SU-DHL-6 (cell line): ENCODE data around the gene CREG2.

Experiments used
- H2AFZ ChIP-seq: fragments of 200-600 bp; sonication (generic); 2 replicates; pipeline ENCODE4 v1.6.1; 2014; ENCODE audit warnings: low read depth, mild to moderate bottlenecking, moderate library complexity, mixed read lengths, antibody characterized with exemption, low read length; ENCODE audit not compliant: severe bottlenecking
- H3F3A ChIP-seq: fragments of 200-600 bp; shearing (Covaris generic); 2 replicates; pipeline ENCODE4 v1.6.0; 2016; ENCODE audit warnings: antibody characterized with exemption, mild to moderate bottlenecking; ENCODE audit not compliant: insufficient read depth
- H3K27ac ChIP-seq: fragments of 200-600 bp; sonication (generic); 2 replicates; pipeline ENCODE4 v1.5.1; 2016; ENCODE audit warnings: low read depth, mild to moderate bottlenecking, low read length, moderate library complexity, mixed read lengths
- H3K27me3 ChIP-seq: fragments of 200-600 bp; sonication (generic), shearing (Covaris generic); 2 replicates; pipeline ENCODE4 v1.6.0; 2014; ENCODE audit warnings: mild to moderate bottlenecking, low read length
- H3K36me3 ChIP-seq: fragments of 200-600 bp; sonication (generic); 2 replicates; pipeline ENCODE4 v1.6.1; 2014; ENCODE audit warnings: mild to moderate bottlenecking, low read length, mixed read lengths
- H3K4me2 ChIP-seq: fragments of 300-600, 200-600 bp; shearing (Covaris generic), sonication (generic); 2 replicates; pipeline ENCODE4 v1.6.0; 2014; ENCODE audit warnings: low read length, low read depth, mild to moderate bottlenecking; ENCODE audit not compliant: poor library complexity, severe bottlenecking
- H3K4me3 ChIP-seq: fragments of 200-600 bp; sonication (generic); 2 replicates; pipeline ENCODE4 v1.5.1; 2014; ENCODE audit warnings: antibody characterized with exemption, low read length, mild to moderate bottlenecking, mixed read lengths; ENCODE audit not compliant: insufficient read depth, poor library complexity, severe bottlenecking
- H3K79me2 ChIP-seq: fragments of 200-600 bp; sonication (generic); 2 replicates; pipeline ENCODE4 v1.6.1; 2014; ENCODE audit warnings: mild to moderate bottlenecking, low read length, moderate library complexity; ENCODE audit not compliant: insufficient read depth
- H3K9ac ChIP-seq: fragments of 200-600 bp; sonication (generic); 2 replicates; pipeline ENCODE4 v1.7.0; 2014; ENCODE audit warnings: mild to moderate bottlenecking, low read length
- H3K9me2 ChIP-seq: fragments of 200-600 bp; sonication (generic); replicated peaks from 2 replicates; pipeline ENCODE4 v1.6.1; 2014; ENCODE audit warnings: low read length; ENCODE audit not compliant: insufficient read depth
- H3K9me3 ChIP-seq: fragments of 200-600 bp; sonication (generic); 2 replicates; pipeline ENCODE4 v1.6.1; 2014; ENCODE audit warnings: low read length, mixed read lengths; ENCODE audit not compliant: insufficient read depth
- H4K20me1 ChIP-seq: fragments of 200-600 bp; sonication (generic); 2 replicates; pipeline ENCODE4 v1.6.1; 2014; ENCODE audit warnings: low read depth, mild to moderate bottlenecking, antibody characterized with exemption, low read length, moderate library complexity, mixed read lengths
- CTCF ChIP-seq: fragments of 200-600 bp; sonication (generic); IDR thresholded peaks from one replicate; pipeline ENCODE4 v1.5.1; 2017; ENCODE audit warnings: antibody characterized with exemption, mild to moderate bottlenecking, low read length, moderate library complexity; ENCODE audit not compliant: insufficient read depth, poor library complexity, severe bottlenecking
- EZH2phosphoT487 ChIP-seq: fragments of 200-600 bp; sonication (generic), shearing (Covaris generic); conservative IDR thresholded peaks from 2 replicates; pipeline ENCODE4 v1.6.1; 2018; ENCODE audit warnings: mild to moderate bottlenecking, antibody characterized with exemption, low read length, moderate library complexity, mixed read lengths

CREG2 gene

GRCh38 chr2:101432411-101433181, 45.3 kb upstream of the CREG2 start:
- H3K4me2 ChIP-seq: no peak overlapping the region
- no peaks in the 10 kb centered on the region for H3K9me2 ChIP-seq
- H3K9me3 ChIP-seq: no peaks in the 10 kb centered on the region
- H2AFZ ChIP-seq: no peak overlapping the region
- no peaks in the 10 kb centered on the region for H4K20me1 ChIP-seq
- no peak overlapping the region for H3K27ac ChIP-seq
- no peaks in the 10 kb centered on the region for H3F3A ChIP-seq
- no peaks in the 10 kb centered on the region for H3K27me3 ChIP-seq
- no peak overlapping the region for H3K9ac ChIP-seq
- no peak overlapping the region for H3K4me3 ChIP-seq
- TF ChIP-seq CTCF (no peak), EZH2phosphoT487 (no peak)
- no peaks in the 10 kb centered on the region for H3K79me2 ChIP-seq
- no peaks in the 10 kb centered on the region for H3K36me3 ChIP-seq

- Histone ChIP-seq H3K9me2 (no peaks in the 10 kb centered on the region), H3K36me3 (no peaks in the 10 kb centered on the region), H3K27me3 (no peaks in the 10 kb centered on the region), H3K79me2 (no peaks in the 10 kb centered on the region), H3K9me3 (no peaks in the 10 kb centered on the region), H3K4me3 (no peak overlapping the region), H3K27ac (no peak overlapping the region), H3F3A (no peaks in the 10 kb centered on the region), H3K9ac (no peak overlapping the region), H3K4me2 (no peak overlapping the region), H4K20me1 (no peaks in the 10 kb centered on the region), H2AFZ (no peak overlapping the region)
- TF ChIP-seq EZH2phosphoT487 (no peak), CTCF (no peak)
Observed at GRCh38 chr2:101431486-101431885, 44.2 kb upstream of the CREG2 start.

- Histone ChIP-seq H3F3A (no peaks in the 10 kb centered on the region), H2AFZ (no peak overlapping the region), H4K20me1 (no peaks in the 10 kb centered on the region), H3K79me2 (no peaks in the 10 kb centered on the region), H3K9ac (no peak overlapping the region), H3K36me3 (no peaks in the 10 kb centered on the region), H3K9me3 (no peaks in the 10 kb centered on the region), H3K4me3 (no peak overlapping the region), H3K9me2 (no peaks in the 10 kb centered on the region), H3K4me2 (no peak overlapping the region), H3K27me3 (no peaks in the 10 kb centered on the region), H3K27ac (no peak overlapping the region)
- TF ChIP-seq CTCF (no peak), EZH2phosphoT487 (no peak)
Observed at GRCh38 chr2:101430156-101430555, 42.9 kb upstream of the CREG2 start.
